B cell (primary cell): Measurements from ENCODE around the gene WAC.

ENCODE experiments used
- EZH2 ChIP-seq: IDR thresholded peaks from 2 replicates; pipeline ENCODE4 v1.6.1; 2012; ENCODE audit warnings: borderline replicate concordance, low read depth, mild to moderate bottlenecking, moderate library complexity, low read length; ENCODE audit not compliant: insufficient read depth, poor library complexity, severe bottlenecking
- TF ChIP-seq, protein P1 (sequence below): fragments of 200-600 bp; IDR thresholded peaks from one replicate; pipeline ENCODE4 v1.8.0; 2022; ENCODE audit warnings: antibody characterized with exemption, mild to moderate bottlenecking

DNA sequence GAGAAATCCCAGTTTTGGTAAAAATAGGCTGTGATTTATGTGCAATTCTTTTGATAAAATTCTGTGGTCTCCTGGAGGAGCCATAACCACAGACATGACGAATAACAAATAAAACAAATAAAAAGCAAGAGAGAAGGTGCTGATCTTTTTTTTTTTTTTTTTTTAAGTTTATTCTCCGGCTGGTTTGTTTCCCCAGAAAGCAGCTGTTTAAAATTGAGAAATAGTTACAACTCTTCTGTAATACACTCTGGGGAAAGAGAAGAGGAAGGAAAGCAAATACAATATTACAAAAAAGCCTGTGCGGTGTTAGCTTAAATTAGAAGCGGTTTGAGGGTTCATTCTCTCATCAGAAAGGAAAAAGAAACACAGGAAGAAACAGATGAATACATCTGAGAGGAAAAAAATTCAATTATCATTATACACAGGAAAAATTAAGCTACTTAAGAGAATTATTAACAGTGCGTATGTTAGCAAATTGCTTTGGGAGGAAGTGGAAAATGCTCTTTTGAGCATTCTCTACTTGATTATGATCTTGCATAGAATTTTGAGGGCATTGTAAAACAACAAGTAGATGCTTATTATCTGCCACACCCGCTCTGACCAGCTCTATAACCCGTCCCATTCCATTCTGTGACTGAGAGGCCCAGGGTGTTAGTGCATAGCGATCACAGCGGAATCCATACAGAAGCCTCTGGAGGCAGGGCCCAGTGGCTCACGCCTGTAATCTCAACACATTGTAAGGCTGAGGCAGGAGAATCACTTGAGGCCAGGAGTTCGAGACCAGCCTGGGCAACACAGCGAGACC, 40.6 kb upstream of the WAC start:
- TF ChIP-seq EZH2, result no peak
- TF ChIP-seq, protein P1, sequence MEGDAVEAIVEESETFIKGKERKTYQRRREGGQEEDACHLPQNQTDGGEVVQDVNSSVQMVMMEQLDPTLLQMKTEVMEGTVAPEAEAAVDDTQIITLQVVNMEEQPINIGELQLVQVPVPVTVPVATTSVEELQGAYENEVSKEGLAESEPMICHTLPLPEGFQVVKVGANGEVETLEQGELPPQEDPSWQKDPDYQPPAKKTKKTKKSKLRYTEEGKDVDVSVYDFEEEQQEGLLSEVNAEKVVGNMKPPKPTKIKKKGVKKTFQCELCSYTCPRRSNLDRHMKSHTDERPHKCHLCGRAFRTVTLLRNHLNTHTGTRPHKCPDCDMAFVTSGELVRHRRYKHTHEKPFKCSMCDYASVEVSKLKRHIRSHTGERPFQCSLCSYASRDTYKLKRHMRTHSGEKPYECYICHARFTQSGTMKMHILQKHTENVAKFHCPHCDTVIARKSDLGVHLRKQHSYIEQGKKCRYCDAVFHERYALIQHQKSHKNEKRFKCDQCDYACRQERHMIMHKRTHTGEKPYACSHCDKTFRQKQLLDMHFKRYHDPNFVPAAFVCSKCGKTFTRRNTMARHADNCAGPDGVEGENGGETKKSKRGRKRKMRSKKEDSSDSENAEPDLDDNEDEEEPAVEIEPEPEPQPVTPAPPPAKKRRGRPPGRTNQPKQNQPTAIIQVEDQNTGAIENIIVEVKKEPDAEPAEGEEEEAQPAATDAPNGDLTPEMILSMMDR, result no peak
